ENCODE data around the gene TMEM205. TPM values are rescaled to one million over a fixed set of nuclear protein-coding genes. Genes with fewer than 3 reads are reported as not detected.
A peak's percentile ranks its signal among the peaks of the same experiment; 100 is the strongest.

TMEM205 gene
- total RNA-seq, 1 donor from 2014 or later: 34.8 TPM

GRCh38 chr19:11378319-11379189 lies 32.5 kb upstream of the TMEM205 start:
- H3K27me3 Mint-ChIP-seq (ENCODE audit: low read depth): peaks cover 26% of the 10 kb centered on the region
- DNase-seq (ENCODE audit: low read depth, low spot score): peak; percentile 74
- peak; percentile 70 for TF ChIP-seq CTCF (conservative IDR thresholded peaks at IDR 0.05)
- H3K4me1 Mint-ChIP-seq: peaks cover 37% of the 10 kb centered on the region
- H3K4me3 Mint-ChIP-seq: peak overlapping the region; percentile 72
- H3K27ac Mint-ChIP-seq (ENCODE audit: unreplicated experiment): no peak overlapping the region
- no peaks in the 10 kb centered on the region for H3K36me3 Mint-ChIP-seq (ENCODE audit: low read depth)
- no peaks in the 10 kb centered on the region for H3K9me3 Mint-ChIP-seq

GRCh38 chr19:11377756-11378155 lies 31.7 kb upstream of the TMEM205 start:
- peaks cover 18% of the 10 kb centered on the region for H3K27me3 Mint-ChIP-seq (ENCODE audit: low read depth)
- no peaks in the 10 kb centered on the region for H3K9me3 Mint-ChIP-seq
- H3K4me3 Mint-ChIP-seq: no peak overlapping the region
- peaks cover 36% of the 10 kb centered on the region for H3K4me1 Mint-ChIP-seq
- no peak overlapping the region for H3K27ac Mint-ChIP-seq (ENCODE audit: unreplicated experiment)
- H3K36me3 Mint-ChIP-seq (ENCODE audit: low read depth): no peaks in the 10 kb centered on the region
- TF ChIP-seq CTCF (conservative IDR thresholded peaks at IDR 0.05): no peak
- no peak for DNase-seq (ENCODE audit: low read depth, low spot score)

GRCh38 chr19:11377237-11377636 lies 31.2 kb upstream of the TMEM205 start:
- H3K9me3 Mint-ChIP-seq: no peaks in the 10 kb centered on the region
- no peak for TF ChIP-seq CTCF (conservative IDR thresholded peaks at IDR 0.05)
- no peaks in the 10 kb centered on the region for H3K36me3 Mint-ChIP-seq (ENCODE audit: low read depth)
- peaks cover 13% of the 10 kb centered on the region for H3K27me3 Mint-ChIP-seq (ENCODE audit: low read depth)
- peaks cover 34% of the 10 kb centered on the region for H3K4me1 Mint-ChIP-seq
- DNase-seq (ENCODE audit: low read depth, low spot score): no peak
- H3K4me3 Mint-ChIP-seq: peak overlapping the region; percentile 34
- no peak overlapping the region for H3K27ac Mint-ChIP-seq (ENCODE audit: unreplicated experiment)

- no peak overlapping the region for H3K4me3 Mint-ChIP-seq
- no peaks in the 10 kb centered on the region for H3K27me3 Mint-ChIP-seq (ENCODE audit: low read depth)
Measured at GRCh38 chr19:11375143-11375948, 29.3 kb upstream of the TMEM205 start.

More at GRCh38 chr19:11375143-11375948, 29.3 kb upstream of the TMEM205 start:
- TF ChIP-seq CTCF (conservative IDR thresholded peaks at IDR 0.05): no peak
- Mint-ChIP-seq H3K36me3 (ENCODE audit: low read depth) (no peaks in the 10 kb centered on the region), H3K4me1 (peaks cover 20% of the 10 kb centered on the region), H3K27ac (ENCODE audit: unreplicated experiment) (no peak overlapping the region), H3K9me3 (no peaks in the 10 kb centered on the region)
- no peak for DNase-seq (ENCODE audit: low read depth, low spot score)

Data from neural crest cell (in vitro differentiated cells).